ENCODE results near the gene BTN1A1. TPM values are rescaled to one million over a fixed set of nuclear protein-coding genes. Genes with fewer than 3 reads are reported as not detected.

The BTN1A1 gene
- polyA plus RNA-seq, 3 donors, result not detected

DNA sequence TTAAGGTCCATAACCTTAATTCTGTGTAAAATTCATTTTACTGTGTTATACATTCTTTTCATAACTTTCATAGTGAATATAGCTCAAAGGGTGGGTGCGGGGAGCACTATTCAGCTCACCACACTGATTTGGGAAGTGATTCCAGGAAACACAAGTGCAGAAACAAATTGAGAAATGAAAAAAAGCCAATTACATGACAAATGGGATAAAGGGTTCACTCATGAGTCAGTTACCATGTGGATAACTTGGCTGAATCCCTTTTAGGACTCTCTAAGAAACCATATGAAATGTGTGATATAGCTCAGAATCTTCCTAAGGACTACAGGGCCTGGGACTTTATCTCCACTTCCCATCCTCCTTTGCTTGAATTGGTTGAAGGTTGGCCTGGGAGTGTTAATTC is 45.5 kb upstream of the BTN1A1 start:
- no peak overlapping the region for H3K4me3 ChIP-seq (replicated peaks in 1 of 3; ENCODE audit: low read depth in 2 of 3, low read length in 3 of 3)
- H3K36me3 ChIP-seq (replicated peaks in 1 of 2; ENCODE audit: control insufficient read depth in 1 of 2, insufficient read depth in 2 of 2, low read length in 2 of 2), result peaks cover 21 to 34% of the 10 kb centered on the region in 2 donors
- TF ChIP-seq, protein P1, sequence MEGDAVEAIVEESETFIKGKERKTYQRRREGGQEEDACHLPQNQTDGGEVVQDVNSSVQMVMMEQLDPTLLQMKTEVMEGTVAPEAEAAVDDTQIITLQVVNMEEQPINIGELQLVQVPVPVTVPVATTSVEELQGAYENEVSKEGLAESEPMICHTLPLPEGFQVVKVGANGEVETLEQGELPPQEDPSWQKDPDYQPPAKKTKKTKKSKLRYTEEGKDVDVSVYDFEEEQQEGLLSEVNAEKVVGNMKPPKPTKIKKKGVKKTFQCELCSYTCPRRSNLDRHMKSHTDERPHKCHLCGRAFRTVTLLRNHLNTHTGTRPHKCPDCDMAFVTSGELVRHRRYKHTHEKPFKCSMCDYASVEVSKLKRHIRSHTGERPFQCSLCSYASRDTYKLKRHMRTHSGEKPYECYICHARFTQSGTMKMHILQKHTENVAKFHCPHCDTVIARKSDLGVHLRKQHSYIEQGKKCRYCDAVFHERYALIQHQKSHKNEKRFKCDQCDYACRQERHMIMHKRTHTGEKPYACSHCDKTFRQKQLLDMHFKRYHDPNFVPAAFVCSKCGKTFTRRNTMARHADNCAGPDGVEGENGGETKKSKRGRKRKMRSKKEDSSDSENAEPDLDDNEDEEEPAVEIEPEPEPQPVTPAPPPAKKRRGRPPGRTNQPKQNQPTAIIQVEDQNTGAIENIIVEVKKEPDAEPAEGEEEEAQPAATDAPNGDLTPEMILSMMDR (IDR thresholded peaks at IDR 0.05), result no peak
- H2AFZ ChIP-seq (ENCODE audit: insufficient read depth, low read depth, low read length, poor library complexity, severe bottlenecking), result no peak overlapping the region
- no peak overlapping the region for H3K4me2 ChIP-seq (replicated peaks; ENCODE audit: extremely low read depth, low read length, poor library complexity, severe bottlenecking)
- WGBS (ENCODE audit: insufficient coverage), result no CpG with 5 or more reads among the region's 1 CpG
- peaks cover 7% of the 10 kb centered on the region for H4K20me1 ChIP-seq (ENCODE audit: insufficient read depth, low read length)
- H3K9me3 ChIP-seq (replicated peaks in 1 of 2; ENCODE audit: control insufficient read depth in 1 of 2, insufficient read depth in 1 of 2, low read length in 2 of 2), result no peaks in the 10 kb centered on the region
- no peak for DNase-seq
- H3K27me3 ChIP-seq (ENCODE audit: control insufficient read depth in 2 of 2, insufficient read depth in 2 of 2, low read length in 2 of 2), result no peaks in the 10 kb centered on the region
- no peak overlapping the region for H3K27ac ChIP-seq (ENCODE audit: low read depth in 1 of 2, low read length in 2 of 2)
- intact Hi-C loops (cut with micrococcal nuclease), result no loop called here
- Mint-ChIP-seq H3K9me3 (peaks cover 0 to 2% (median 0%) of the 10 kb centered on the region in 7 donors), H3K36me3 (peaks cover 30 to 37% of the 10 kb centered on the region in 2 donors), H3K27me3 (ENCODE audit: low read depth in 3 of 3) (peaks cover 0 to 5% (median 0%) of the 10 kb centered on the region in 3 donors), H3K27ac (no peak overlapping the region), H3K4me1 (peaks cover 40% of the 10 kb centered on the region), H3K4me3 (no peak overlapping the region)
- peaks cover 22% of the 10 kb centered on the region for H3K79me2 ChIP-seq (ENCODE audit: insufficient read depth, low read length)
- peaks cover 27 to 38% of the 10 kb centered on the region in 2 donors for H3K4me1 ChIP-seq (ENCODE audit: control insufficient read depth in 1 of 2, insufficient read depth in 2 of 2, low read length in 2 of 2)
- no peak overlapping the region for H3K9ac ChIP-seq (ENCODE audit: insufficient read depth, low read length, poor library complexity, severe bottlenecking)

DNA sequence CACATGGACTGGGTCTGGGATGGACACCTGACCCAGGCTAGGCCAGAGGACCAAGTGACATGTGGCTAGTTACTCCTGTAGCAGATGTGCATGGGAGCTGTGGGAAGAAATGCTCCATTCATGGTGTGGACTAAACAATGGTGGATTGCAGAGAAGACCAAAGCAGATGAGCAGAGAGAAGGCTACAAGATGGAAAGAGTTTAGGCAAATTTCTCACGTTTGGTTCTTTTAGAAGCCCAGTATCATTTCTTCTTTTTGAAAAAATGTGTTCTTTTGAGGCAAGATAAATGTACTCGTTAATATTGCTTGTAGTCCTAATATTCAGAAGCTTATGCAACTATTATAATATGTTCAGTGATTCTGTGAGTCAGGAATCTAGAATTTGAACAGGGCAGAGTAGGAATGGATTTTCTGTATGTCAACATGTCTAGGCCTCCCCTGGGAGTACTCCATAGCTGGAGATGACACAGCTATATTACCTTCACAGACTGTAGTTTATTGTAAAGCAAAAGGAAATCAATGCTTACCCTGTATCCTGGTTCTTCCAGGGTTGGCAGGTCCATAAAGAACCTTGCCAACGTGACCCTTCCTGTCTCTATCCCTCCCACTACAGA is 44.6 kb upstream of the BTN1A1 start:
- no peaks in the 10 kb centered on the region for H3K27me3 ChIP-seq (ENCODE audit: control insufficient read depth in 2 of 2, insufficient read depth in 2 of 2, low read length in 2 of 2)
- intact Hi-C loops (cut with micrococcal nuclease), result no loop called here
- WGBS (ENCODE audit: insufficient coverage), result 43% methylated on average over 1 of the region's 3 CpGs
- Mint-ChIP-seq H3K27ac (no peak overlapping the region), H3K9me3 (peaks cover 0 to 2% (median 0%) of the 10 kb centered on the region in 7 donors), H3K4me3 (no peak overlapping the region), H3K27me3 (ENCODE audit: low read depth in 3 of 3) (peaks cover 0 to 5% (median 0%) of the 10 kb centered on the region in 3 donors), H3K4me1 (peaks cover 48% of the 10 kb centered on the region), H3K36me3 (peaks cover 30 to 37% of the 10 kb centered on the region in 2 donors)
- H3K36me3 ChIP-seq (replicated peaks in 1 of 2; ENCODE audit: control insufficient read depth in 1 of 2, insufficient read depth in 2 of 2, low read length in 2 of 2), result peaks cover 22 to 34% of the 10 kb centered on the region in 2 donors
- H3K4me1 ChIP-seq (ENCODE audit: control insufficient read depth in 1 of 2, insufficient read depth in 2 of 2, low read length in 2 of 2), result peaks cover 35 to 46% of the 10 kb centered on the region in 2 donors
- H3K4me3 ChIP-seq (replicated peaks in 1 of 3; ENCODE audit: low read depth in 2 of 3, low read length in 3 of 3), result no peak overlapping the region
- DNase-seq, result no peak
- H3K9me3 ChIP-seq (replicated peaks in 1 of 2; ENCODE audit: control insufficient read depth in 1 of 2, insufficient read depth in 1 of 2, low read length in 2 of 2), result no peaks in the 10 kb centered on the region
- H3K27ac ChIP-seq (ENCODE audit: low read depth in 1 of 2, low read length in 2 of 2), result no peak overlapping the region
- H3K4me2 ChIP-seq (replicated peaks; ENCODE audit: extremely low read depth, low read length, poor library complexity, severe bottlenecking), result no peak overlapping the region
- H3K9ac ChIP-seq (ENCODE audit: insufficient read depth, low read length, poor library complexity, severe bottlenecking), result no peak overlapping the region
- H4K20me1 ChIP-seq (ENCODE audit: insufficient read depth, low read length), result peaks cover 16% of the 10 kb centered on the region
- H3K79me2 ChIP-seq (ENCODE audit: insufficient read depth, low read length), result peaks cover 31% of the 10 kb centered on the region
- H2AFZ ChIP-seq (ENCODE audit: insufficient read depth, low read depth, low read length, poor library complexity, severe bottlenecking), result no peak overlapping the region
- TF ChIP-seq, protein P1 (IDR thresholded peaks at IDR 0.05), result no peak

Data from CD14-positive monocyte (primary cell).